ENCODE measurements around the gene MYB. TPM values are rescaled to one million over a fixed set of nuclear protein-coding genes. Genes with fewer than 3 reads are reported as not detected.
"Not testable (repeated sequence)": the region's sequence is repeated elsewhere in the genome, so short reads cannot be mapped to it uniquely, and the experiment has no call there.

The MYB gene
- total and polyA plus RNA-seq, 2 experiments from 2014 or later: 0.10 to 1.2 TPM

DNA sequence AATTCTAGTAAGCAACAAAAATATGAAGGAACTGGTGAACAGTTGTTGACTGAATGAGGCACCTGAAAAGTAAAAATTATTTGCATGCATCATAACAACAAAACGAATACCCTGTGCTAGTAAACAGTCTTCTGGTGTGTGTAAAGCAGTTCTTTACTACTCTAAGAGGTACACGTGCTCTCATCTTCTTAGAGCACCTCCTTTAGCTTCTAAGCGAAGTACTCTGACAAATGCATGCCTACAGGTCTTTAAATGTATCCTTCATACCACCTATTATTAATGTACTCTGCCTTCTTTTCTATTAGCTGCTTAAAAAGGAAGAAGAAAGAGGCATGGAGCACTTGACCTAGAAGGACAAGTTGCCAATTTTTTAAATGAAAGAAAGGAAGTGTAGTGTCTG is 32.2 kb upstream of the MYB start:
- H3K79me2 ChIP-seq (ENCODE audit: insufficient read depth): no peaks in the 10 kb centered on the region
- no peaks in the 10 kb centered on the region for H4K20me1 ChIP-seq (ENCODE audit: insufficient read depth)
- no peaks in the 10 kb centered on the region for H3K36me3 ChIP-seq (ENCODE audit: low read depth)
- H3K4me3 ChIP-seq: no peak overlapping the region
- H3K27me3 ChIP-seq (replicated peaks; ENCODE audit: insufficient read depth): no peaks in the 10 kb centered on the region
- 48% methylated on average over 3 of the region's 3 CpGs for whole genome bisulfite sequencing, 2 experiments (ENCODE audit: low coverage in 1 of 2, low lambda C conversion rate in 2 of 2, missing lambda C conversion rate in 2 of 2)
- H3K9me2 ChIP-seq (ENCODE audit: insufficient read depth): no peaks in the 10 kb centered on the region
- no peak for DNase-seq
- in situ Hi-C loops (cut with MboI): loop anchor here (10.0 kb wide), 1 partner anchor 286 kb away; no protein-coding TSS in a partner anchor
- TF ChIP-seq EZH2phosphoT487 (IDR thresholded peaks at IDR 0.05; ENCODE audit: insufficient read depth, low read depth) (no peak), EZH2 (IDR thresholded peaks at IDR 0.05; ENCODE audit: insufficient read depth, poor library complexity, severe bottlenecking) (no peak)
- H3K9me3 ChIP-seq (ENCODE audit: low read depth): no peaks in the 10 kb centered on the region
- peak overlapping the region; percentile 47 for H2AFZ ChIP-seq
- H3K4me2 ChIP-seq (ENCODE audit: unreplicated experiment): no peak overlapping the region
- no peak overlapping the region for H3K27ac ChIP-seq
- H3K9ac ChIP-seq: no peak overlapping the region
- H3K4me1 ChIP-seq (ENCODE audit: insufficient read depth): peaks cover 10% of the 10 kb centered on the region; the same call in 1 of the 2 replicates
- no peaks in the 10 kb centered on the region for H3F3A ChIP-seq (ENCODE audit: insufficient read depth)

DNA sequence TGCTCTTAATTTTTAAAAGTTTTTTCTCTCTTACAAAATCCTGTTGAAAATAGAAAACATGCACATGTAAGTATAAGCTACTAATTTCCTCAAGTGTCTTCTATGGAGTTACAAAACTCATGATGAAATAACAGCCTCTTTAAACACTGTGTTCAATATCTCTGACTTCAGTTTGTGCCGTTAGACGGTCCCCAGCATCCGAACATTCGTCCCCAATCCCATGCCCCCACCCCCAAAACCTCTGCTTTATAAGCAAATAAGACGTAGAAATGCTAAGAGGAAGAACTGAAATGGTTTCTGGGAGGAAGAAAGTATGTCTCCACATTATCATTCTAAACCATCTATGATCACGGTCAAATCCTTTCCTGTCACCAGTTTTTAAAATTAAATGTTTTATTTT is 31.7 kb upstream of the MYB start:
- H3K4me2 ChIP-seq (ENCODE audit: unreplicated experiment): no peak overlapping the region
- no peak overlapping the region for H3K9ac ChIP-seq
- H3K27me3 ChIP-seq (replicated peaks; ENCODE audit: insufficient read depth): no peaks in the 10 kb centered on the region
- H3K4me3 ChIP-seq: no peak overlapping the region
- no peaks in the 10 kb centered on the region for H3K9me3 ChIP-seq (ENCODE audit: low read depth)
- H3K4me1 ChIP-seq (ENCODE audit: insufficient read depth): peaks cover 10% of the 10 kb centered on the region; the same call in 1 of the 2 replicates
- no peaks in the 10 kb centered on the region for H3K36me3 ChIP-seq (ENCODE audit: low read depth)
- H2AFZ ChIP-seq: no peak overlapping the region
- H3K79me2 ChIP-seq (ENCODE audit: insufficient read depth): no peaks in the 10 kb centered on the region
- no peak for DNase-seq
- H3K27ac ChIP-seq: no peak overlapping the region
- no peaks in the 10 kb centered on the region for H3F3A ChIP-seq (ENCODE audit: insufficient read depth)
- whole genome bisulfite sequencing, 2 experiments (ENCODE audit: low coverage in 1 of 2, low lambda C conversion rate in 2 of 2, missing lambda C conversion rate in 2 of 2): 68 to 73% methylated on average over 6 of the region's 6 CpGs
- H3K9me2 ChIP-seq (ENCODE audit: insufficient read depth): no peaks in the 10 kb centered on the region
- TF ChIP-seq EZH2phosphoT487 (IDR thresholded peaks at IDR 0.05; ENCODE audit: insufficient read depth, low read depth) (no peak), EZH2 (IDR thresholded peaks at IDR 0.05; ENCODE audit: insufficient read depth, poor library complexity, severe bottlenecking) (no peak)
- no peaks in the 10 kb centered on the region for H4K20me1 ChIP-seq (ENCODE audit: insufficient read depth)
- in situ Hi-C loops (cut with MboI): loop anchor here (10.0 kb wide), 1 partner anchor 285 kb away; no protein-coding TSS in a partner anchor

DNA sequence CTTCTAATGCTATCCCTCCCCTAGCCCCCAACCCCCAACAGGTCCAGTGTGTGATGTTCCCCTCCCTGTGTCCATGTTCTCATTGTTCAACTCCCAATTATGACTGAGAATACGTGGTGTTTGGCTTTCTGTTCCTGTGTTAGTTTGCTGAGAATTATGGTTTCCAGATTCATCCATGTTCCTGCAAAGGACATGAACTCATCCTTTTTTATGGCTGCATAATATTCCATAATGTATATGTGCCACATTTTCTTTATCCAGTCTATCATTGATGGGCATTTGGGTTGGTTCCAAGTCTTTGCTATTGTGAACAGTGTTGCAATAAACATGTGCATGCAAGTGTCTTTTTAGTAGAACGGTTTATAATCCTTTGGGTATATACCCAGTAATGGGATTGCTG is 30.6 kb upstream of the MYB start:
- H3K36me3 ChIP-seq (ENCODE audit: low read depth); H3K4me1 ChIP-seq (ENCODE audit: insufficient read depth); H2AFZ ChIP-seq; H3K4me2 ChIP-seq (ENCODE audit: unreplicated experiment); H3K79me2 ChIP-seq (ENCODE audit: insufficient read depth); H3K9ac ChIP-seq; H4K20me1 ChIP-seq (ENCODE audit: insufficient read depth); H3F3A ChIP-seq (ENCODE audit: insufficient read depth); H3K9me3 ChIP-seq (ENCODE audit: low read depth); DNase-seq; H3K4me3 ChIP-seq; H3K9me2 ChIP-seq (ENCODE audit: insufficient read depth); H3K27ac ChIP-seq; in situ Hi-C loops (cut with MboI); H3K27me3 ChIP-seq (replicated peaks; ENCODE audit: insufficient read depth): not testable (repeated sequence)
- 57 to 62% methylated on average over 2 of the region's 2 CpGs for WGBS, 2 experiments (ENCODE audit: low coverage in 1 of 2, low lambda C conversion rate in 2 of 2, missing lambda C conversion rate in 2 of 2)

DNA sequence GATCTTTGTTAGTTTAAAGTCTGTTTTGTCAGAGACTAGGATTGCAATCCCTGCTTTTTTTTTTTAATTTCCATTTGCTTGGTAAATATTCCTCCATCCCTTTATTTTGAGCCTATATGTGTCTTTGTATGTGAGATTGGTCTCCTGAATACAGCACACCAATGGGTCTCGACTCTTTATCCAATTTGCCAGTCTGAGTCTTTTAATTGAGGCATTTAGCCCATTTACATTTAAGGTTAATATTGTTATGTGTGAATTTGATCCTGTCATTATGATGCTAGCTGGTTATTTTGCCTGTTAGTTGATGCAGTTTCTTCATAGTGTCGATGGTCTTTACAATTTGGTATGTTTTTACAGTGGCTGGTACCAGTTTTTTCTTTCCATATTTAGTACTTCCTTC is 27.0 kb upstream of the MYB start:
- H3K79me2 ChIP-seq (ENCODE audit: insufficient read depth); H3K4me1 ChIP-seq (ENCODE audit: insufficient read depth); DNase-seq; H2AFZ ChIP-seq; H3K27ac ChIP-seq; H3K27me3 ChIP-seq (replicated peaks; ENCODE audit: insufficient read depth); H3F3A ChIP-seq (ENCODE audit: insufficient read depth); H3K9ac ChIP-seq; H3K9me2 ChIP-seq (ENCODE audit: insufficient read depth); H3K9me3 ChIP-seq (ENCODE audit: low read depth); H3K4me3 ChIP-seq; H3K4me2 ChIP-seq (ENCODE audit: unreplicated experiment); H4K20me1 ChIP-seq (ENCODE audit: insufficient read depth); H3K36me3 ChIP-seq (ENCODE audit: low read depth); in situ Hi-C loops (cut with MboI): not testable (repeated sequence)
- 33 to 42% methylated on average over 2 of the region's 2 CpGs for WGBS, 2 experiments (ENCODE audit: low coverage in 1 of 2, low lambda C conversion rate in 2 of 2, missing lambda C conversion rate in 2 of 2)

GRCh38 chr6:135158397-135158796 is 22.7 kb upstream of the MYB start:
- Histone ChIP-seq H3K36me3 (ENCODE audit: low read depth) (no peaks in the 10 kb centered on the region), H3K9ac (no peak overlapping the region), H3K9me2 (ENCODE audit: insufficient read depth) (no peaks in the 10 kb centered on the region), H3K9me3 (ENCODE audit: low read depth) (no peaks in the 10 kb centered on the region), H3K79me2 (ENCODE audit: insufficient read depth) (no peaks in the 10 kb centered on the region), H3K27me3 (replicated peaks; ENCODE audit: insufficient read depth) (no peaks in the 10 kb centered on the region), H3F3A (ENCODE audit: insufficient read depth) (no peaks in the 10 kb centered on the region), H3K4me1 (ENCODE audit: insufficient read depth) (no peaks in the 10 kb centered on the region), H3K4me3 (no peak overlapping the region), H3K27ac (no peak overlapping the region), H3K4me2 (ENCODE audit: unreplicated experiment) (no peak overlapping the region), H4K20me1 (ENCODE audit: insufficient read depth) (no peaks in the 10 kb centered on the region), H2AFZ (no peak overlapping the region)
- TF ChIP-seq EZH2phosphoT487 (IDR thresholded peaks at IDR 0.05; ENCODE audit: insufficient read depth, low read depth) (no peak), EZH2 (IDR thresholded peaks at IDR 0.05; ENCODE audit: insufficient read depth, poor library complexity, severe bottlenecking) (no peak)
- 51 to 53% methylated on average over 4 of the region's 4 CpGs for WGBS, 2 experiments (ENCODE audit: low coverage in 1 of 2, low lambda C conversion rate in 2 of 2, missing lambda C conversion rate in 2 of 2)
- no peak for DNase-seq
- in situ Hi-C loops (cut with MboI): no loop called here

All from GM23248 (cell line).